H9 (cell line): Measurements from ENCODE around the gene PYGO2. TPM values are rescaled to one million over a fixed set of nuclear protein-coding genes. Genes with fewer than 3 reads are reported as not detected.

Source experiments
- DNase-seq: peaks from one replicate; pipeline ENCODE4 v3.0.0-alpha.2; 2017
- H2AFZ ChIP-seq: one replicate; pipeline ENCODE4 v1.6.1; 2013; ENCODE audit warnings: mild to moderate bottlenecking, low read length, control low read depth, moderate library complexity
- H2AK5ac ChIP-seq: 2 replicates; pipeline ENCODE4 v1.6.1; 2013; ENCODE audit warnings: low read length, control low read depth, mixed read lengths; ENCODE audit not compliant: insufficient read length
- H2BK120ac ChIP-seq: one replicate; pipeline ENCODE4 v1.6.1; 2013; ENCODE audit warnings: low read depth, mild to moderate bottlenecking, low read length, control low read depth, inconsistent platforms; ENCODE audit not compliant: poor library complexity, severe bottlenecking
- H2BK12ac ChIP-seq: 2 replicates; pipeline ENCODE4 v1.6.1; 2013; ENCODE audit warnings: low read length, control low read depth, mixed read lengths, low read depth; ENCODE audit not compliant: insufficient read length
- H2BK15ac ChIP-seq: 2 replicates; pipeline ENCODE4 v1.6.1; 2013; ENCODE audit warnings: low read depth, low read length, control low read depth
- H2BK20ac ChIP-seq: one replicate; pipeline ENCODE4 v1.6.1; 2013; ENCODE audit warnings: low read depth, mild to moderate bottlenecking, low read length, control low read depth, inconsistent platforms; ENCODE audit not compliant: poor library complexity, severe bottlenecking
- H2BK5ac ChIP-seq: 2 replicates; pipeline ENCODE4 v1.6.1; 2013; ENCODE audit warnings: low read length, control low read depth, mixed read lengths; ENCODE audit not compliant: insufficient read length
- H3K14ac ChIP-seq: 2 replicates; pipeline ENCODE4 v1.6.1; 2013; ENCODE audit warnings: low read length, control low read depth; ENCODE audit not compliant: insufficient read depth
- H3K18ac ChIP-seq: 2 replicates; pipeline ENCODE4 v1.6.1; 2013; ENCODE audit warnings: low read depth, mild to moderate bottlenecking, mixed read lengths, low read length, control low read depth; ENCODE audit not compliant: insufficient read length
- H3K23ac ChIP-seq: 2 replicates; pipeline ENCODE4 v1.6.1; 2013; ENCODE audit warnings: low read length, control low read depth, mixed read lengths, low read depth; ENCODE audit not compliant: insufficient read length
- H3K23me2 ChIP-seq: 2 replicates; pipeline ENCODE4 v1.6.1; 2013; ENCODE audit warnings: low read depth, mild to moderate bottlenecking, mixed read lengths, low read length, control low read depth; ENCODE audit not compliant: insufficient read length, poor library complexity, severe bottlenecking
- H3K27ac ChIP-seq: 2 replicates; pipeline ENCODE4 v1.5.1; 2013; ENCODE audit warnings: low read length, control low read depth, mixed read lengths, low read depth; ENCODE audit not compliant: insufficient read length
- H3K27me3 ChIP-seq: 2 replicates; pipeline ENCODE4 v1.6.1; 2013; ENCODE audit warnings: low read length, control low read depth, inconsistent platforms; ENCODE audit not compliant: insufficient read depth
- H3K4ac ChIP-seq: 2 replicates; pipeline ENCODE4 v1.6.1; 2013; ENCODE audit warnings: low read depth, mild to moderate bottlenecking, control low read depth, inconsistent platforms, low read length, moderate library complexity
- H3K4me1 ChIP-seq: 2 replicates; pipeline ENCODE4 v1.6.1; 2013; ENCODE audit warnings: low read length, control low read depth, inconsistent platforms; ENCODE audit not compliant: insufficient read depth
- H3K4me2 ChIP-seq: 2 replicates; pipeline ENCODE4 v1.6.1; 2013; ENCODE audit warnings: low read length, control low read depth, mixed read lengths; ENCODE audit not compliant: insufficient read length, insufficient read depth
- H3K56ac ChIP-seq: 2 replicates; pipeline ENCODE4 v1.6.1; 2013; ENCODE audit warnings: low read depth, mild to moderate bottlenecking, mixed read lengths, low read length, control low read depth; ENCODE audit not compliant: insufficient read length
- H3K79me1 ChIP-seq: 2 replicates; pipeline ENCODE4 v1.6.1; 2013; ENCODE audit warnings: low read depth, mild to moderate bottlenecking, moderate library complexity, low read length, control low read depth, inconsistent platforms; ENCODE audit not compliant: insufficient read depth, poor library complexity, severe bottlenecking
- H3K79me2 ChIP-seq: 2 replicates; pipeline ENCODE4 v1.6.1; 2013; ENCODE audit warnings: low read length, control low read depth, inconsistent platforms; ENCODE audit not compliant: insufficient read depth
- H3K9ac ChIP-seq: 2 replicates; pipeline ENCODE4 v1.6.1; 2013; ENCODE audit warnings: low read length, control low read depth, mixed read lengths; ENCODE audit not compliant: insufficient read length; ENCODE audit errors: extremely low read depth
- H3K9me3 ChIP-seq: one replicate; pipeline ENCODE4 v1.6.1; 2013; ENCODE audit warnings: low read depth, low read length, inconsistent platforms; ENCODE audit not compliant: control insufficient read depth
- H3T11ph ChIP-seq: one replicate; pipeline ENCODE4 v1.6.1; 2013; ENCODE audit warnings: mild to moderate bottlenecking, low read length, control low read depth, inconsistent platforms
- H4K20me1 ChIP-seq: one replicate; pipeline ENCODE4 v1.6.1; 2013; ENCODE audit not compliant: control insufficient read depth, insufficient read length, insufficient read depth
- H4K5ac ChIP-seq: 2 replicates; pipeline ENCODE4 v1.6.1; 2013; ENCODE audit warnings: low read depth, mild to moderate bottlenecking, mixed read lengths, low read length, control low read depth; ENCODE audit not compliant: insufficient read length
- H4K8ac ChIP-seq: replicated peaks from 2 replicates; pipeline ENCODE4 v1.6.1; 2013; ENCODE audit warnings: low read length, control low read depth, mixed read lengths, low read depth; ENCODE audit not compliant: insufficient read length
- H4K91ac ChIP-seq: 2 replicates; pipeline ENCODE4 v1.6.1; 2013; ENCODE audit warnings: low read depth, mild to moderate bottlenecking, moderate library complexity, mixed read lengths, low read length, control low read depth; ENCODE audit not compliant: insufficient read length
- H3K27ac Mint-ChIP-seq, 3 experiments: 2 replicates in 2 of 3; 3 replicates in 1 of 3; pipeline ENCODE4 v1.8.0; 2020 to 2021; ENCODE audit warnings: mixed read lengths in 3 of 3, mild to moderate bottlenecking in 1 of 3, moderate library complexity in 1 of 3
- H3K27me3 Mint-ChIP-seq: 2 replicates; pipeline ENCODE4 v1.8.0; 2021; ENCODE audit warnings: low read depth, mild to moderate bottlenecking, moderate library complexity, mixed read lengths
- H3K36me3 Mint-ChIP-seq, 3 experiments: 2 replicates in 2 of 3; 3 replicates in 1 of 3; pipeline ENCODE4 v1.8.0; 2020 to 2021; ENCODE audit warnings: low read depth in 3 of 3, mixed read lengths in 3 of 3; ENCODE audit not compliant: insufficient read depth in 1 of 3
- H3K4me1 Mint-ChIP-seq, 2 experiments: 2 replicates each; pipeline ENCODE4 v1.8.0; 2020; ENCODE audit warnings: mixed read lengths in 2 of 2
- H3K4me3 Mint-ChIP-seq, 2 experiments: 2 replicates in 1 of 2; 3 replicates in 1 of 2; pipeline ENCODE4 v1.8.0; 2020 to 2021; ENCODE audit warnings: mild to moderate bottlenecking in 2 of 2, mixed read lengths in 2 of 2, moderate library complexity in 1 of 2
- H3K9me3 Mint-ChIP-seq, 2 experiments: 2 replicates in 1 of 2; 3 replicates in 1 of 2; pipeline ENCODE4 v1.8.0; 2020; ENCODE audit warnings: mild to moderate bottlenecking in 2 of 2, mixed read lengths in 2 of 2, moderate library complexity in 1 of 2
- CTCF ChIP-seq: fragments of 200-600 bp; sonication (generic); conservative IDR thresholded peaks from 3 replicates; pipeline ENCODE4 v1.8.0; 2021; ENCODE audit warnings: antibody characterized with exemption, mild to moderate bottlenecking
- WGBS: extraction: QIAGEN DNeasy Blood & Tissue Kit; methylation state at CpG from one replicate; pipeline ENCODE4 v1.1.7; 2013; ENCODE audit warnings: missing lambda C conversion rate, low lambda C conversion rate, mixed read lengths; ENCODE audit not compliant: insufficient read length; ENCODE audit errors: extremely low coverage; 5-methylcytosine and 5-hydroxymethylcytosine counted together
- total RNA-seq: library from RNA; stranded (reverse); gene quantifications from 2 replicates; pipeline ENCODE4 v1.2.1, GENCODE V29; 2021

The PYGO2 gene
- total RNA-seq, 1 experiment from 2014 or later = 38.7 TPM

- peak overlapping the region; percentile 0 for H4K91ac ChIP-seq
- peaks cover 3% of the 10 kb centered on the region for H3K4me1 ChIP-seq
- H2BK120ac ChIP-seq = peak overlapping the region; percentile 95
- H3K4me2 ChIP-seq = peak overlapping the region; percentile 93
- Mint-ChIP-seq H3K27ac (peak overlapping the region; percentile 99 to 100 (median 99)), H3K27me3 (no peaks in the 10 kb centered on the region; the same call in 1 of the 2 replicates), H3K36me3 (no peaks in the 10 kb centered on the region; a peak in 1 of 7 replicates), H3K9me3 (no peaks in the 10 kb centered on the region; a peak in 2 of 5 replicates), H3K4me1 (peaks cover 30 to 32% of the 10 kb centered on the region in 2 experiments), H3K4me3 (peak overlapping the region; percentile 81 to 93)
- H2AK5ac ChIP-seq = no peak overlapping the region
- peak overlapping the region; percentile 74 for H3K27ac ChIP-seq
- TF ChIP-seq CTCF = no peak
- peak overlapping the region; percentile 66 for H2AFZ ChIP-seq
- H2BK20ac ChIP-seq = peak overlapping the region; percentile 91
- peak overlapping the region; percentile 66 for H2BK5ac ChIP-seq
- peak overlapping the region; percentile 96 for H3K9ac ChIP-seq
- no peaks in the 10 kb centered on the region for H3K79me1 ChIP-seq
- H3K56ac ChIP-seq = peak overlapping the region; percentile 48
- no CpG with 5 or more reads among the region's 36 CpGs for WGBS
- peak overlapping the region; percentile 22 for H4K8ac ChIP-seq
- peak overlapping the region; percentile 98 for H3K18ac ChIP-seq
- no peak overlapping the region for H3T11ph ChIP-seq
- no peak overlapping the region for H2BK15ac ChIP-seq
- H2BK12ac ChIP-seq = peak overlapping the region; percentile 70
- no peaks in the 10 kb centered on the region for H4K20me1 ChIP-seq
- no peaks in the 10 kb centered on the region for H3K9me3 ChIP-seq
- H3K79me2 ChIP-seq = no peaks in the 10 kb centered on the region
- H3K14ac ChIP-seq = peak overlapping the region; percentile 98; the same call in 1 of the 2 replicates
- no peak overlapping the region for H3K4ac ChIP-seq
- peak overlapping the region; percentile 84 for H4K5ac ChIP-seq
- H3K23me2 ChIP-seq = peaks cover 11% of the 10 kb centered on the region
- no peak overlapping the region for H3K23ac ChIP-seq
- DNase-seq = peak; percentile 88
- H3K27me3 ChIP-seq = no peaks in the 10 kb centered on the region
Observed at GRCh38 chr1:154937085-154937987, 24.2 kb downstream of the PYGO2 start.
